Prostate gland (tissue), 2 donors: ENCODE measurements around the gene SFRP5. TPM values are rescaled to one million over a fixed set of nuclear protein-coding genes. Genes with fewer than 3 reads are reported as not detected.

Experiments used
- DNase-seq: peaks from one replicate; pipeline ENCODE4 v3.0.0-alpha.2; 2019; ENCODE audit warnings: low spot score
- H3K27ac ChIP-seq, 2 donors: fragments of 200-600 bp; sonication (generic); 2 replicates each; pipeline ENCODE4 v1.5.1; 2017 to 2019
- H3K27me3 ChIP-seq: fragments of 200-600 bp; sonication (generic); replicated peaks from 2 replicates; pipeline ENCODE4 v1.5.1; 2019; ENCODE audit not compliant: insufficient read depth
- H3K36me3 ChIP-seq, 2 donors: fragments of 200-600 bp; sonication (generic); 1 replicate in 1 of 2; 2 replicates in 1 of 2; pipeline versions ENCODE4 v1.5.1 to v1.8.1; 2017 to 2019
- H3K4me1 ChIP-seq: fragments of 200-600 bp; sonication (generic); replicated peaks from 2 replicates; pipeline ENCODE4 v1.5.1; 2019
- H3K4me3 ChIP-seq, 2 donors: fragments of 200-600 bp; sonication (generic); 2 replicates each; pipeline ENCODE4 v1.5.1; 2017 to 2019
- H3K9me3 ChIP-seq: fragments of 200-600 bp; sonication (generic); 2 replicates; pipeline ENCODE4 v1.5.1; 2017
- CTCF ChIP-seq, 4 experiments: fragments of 200-600 bp in 2 of 4; fragments of 450-650 bp in 2 of 4; sonication (generic) in 2 of 4; IDR thresholded peaks; 1 replicate in 3 of 4; 2 replicates in 1 of 4; pipeline ENCODE4 v1.5.1; 2016 to 2019; ENCODE audit warnings: antibody characterized with exemption in 4 of 4, mild to moderate bottlenecking in 2 of 4, moderate library complexity in 2 of 4
- POLR2A ChIP-seq: fragments of 450-650 bp; IDR thresholded peaks from one replicate; pipeline ENCODE4 v1.6.1; 2016; ENCODE audit warnings: antibody characterized with exemption, mild to moderate bottlenecking
- POLR2AphosphoS5 ChIP-seq: sonication (generic); formaldehyde crosslinking; IDR thresholded peaks from one replicate; pipeline ENCODE4 v1.6.1; 2017; ENCODE audit warnings: antibody characterized with exemption
- WGBS: methylation state at CpG from one replicate; pipeline ENCODE4 v1.1.5; 2018; 5-methylcytosine and 5-hydroxymethylcytosine counted together
- intact Hi-C: fragments of 100-400 bp; cut with DNase I; formaldehyde crosslinking; loops from one replicate; pipeline ENCODE4 v1.14.2; 2022
- total RNA-seq, 2 donors: library from RNA; depleted of rRNA; stranded (reverse); fragments of >200 nt; gene quantifications; one replicate each; pipeline ENCODE4 v1.1.0, GENCODE V29; 2016

Gene SFRP5
- total RNA-seq, 2 donors from 2014 or later, result 0.23 to 3.2 TPM

- TF ChIP-seq CTCF (IDR thresholded peaks at IDR 0.05) (no peak), POLR2A (no peak), POLR2AphosphoS5 (no peak)
- no peak for DNase-seq
- intact Hi-C loops, result no loop called here
- Histone ChIP-seq H3K4me3 (no peak overlapping the region), H3K36me3 (no peaks in the 10 kb centered on the region), H3K27ac (no peak overlapping the region), H3K27me3 (no peaks in the 10 kb centered on the region), H3K4me1 (no peaks in the 10 kb centered on the region), H3K9me3 (no peaks in the 10 kb centered on the region)
- 57% methylated on average over 5 of the region's 5 CpGs for WGBS
These were observed 9.0 kb downstream of the SFRP5 start for GRCh38 chr10:97762816-97763215.

- Histone ChIP-seq H3K27me3 (no peaks in the 10 kb centered on the region), H3K9me3 (no peaks in the 10 kb centered on the region), H3K4me1 (no peaks in the 10 kb centered on the region), H3K36me3 (peaks cover 0 to 3% of the 10 kb centered on the region in 2 donors), H3K27ac (no peak overlapping the region), H3K4me3 (no peak overlapping the region)
- intact Hi-C loops, result no loop called here
- 88% methylated on average over 10 of the region's 10 CpGs for WGBS
- DNase-seq, result no peak
- no peak for TF ChIP-seq CTCF (IDR thresholded peaks at IDR 0.05)
- TF ChIP-seq POLR2AphosphoS5, result no peak
- no peak for TF ChIP-seq POLR2A
These were observed 9.7 kb downstream of the SFRP5 start for GRCh38 chr10:97762056-97762455.

GRCh38 chr10:97761331-97761865 lies 10.4 kb downstream of the SFRP5 start:
- no peaks in the 10 kb centered on the region for H3K27me3 ChIP-seq
- H3K27ac ChIP-seq, result no peak overlapping the region
- TF ChIP-seq POLR2A (no peak), POLR2AphosphoS5 (no peak), CTCF (IDR thresholded peaks at IDR 0.05) (no peak)
- no peaks in the 10 kb centered on the region for H3K9me3 ChIP-seq
- H3K36me3 ChIP-seq, result peaks cover 0 to 6% of the 10 kb centered on the region in 2 donors
- H3K4me3 ChIP-seq, result no peak overlapping the region
- H3K4me1 ChIP-seq, result no peaks in the 10 kb centered on the region
- intact Hi-C loops, result no loop called here
- DNase-seq, result no peak
- 84% methylated on average over 8 of the region's 8 CpGs for WGBS

- no peak for TF ChIP-seq CTCF (IDR thresholded peaks at IDR 0.05)
- no peak for TF ChIP-seq POLR2AphosphoS5
- TF ChIP-seq POLR2A, result no peak
- no peaks in the 10 kb centered on the region for H3K27me3 ChIP-seq
- H3K4me3 ChIP-seq, result no peak overlapping the region
- 61% methylated on average over 11 of the region's 11 CpGs for WGBS
- no peak for DNase-seq
- H3K9me3 ChIP-seq, result no peaks in the 10 kb centered on the region
- no peak overlapping the region for H3K27ac ChIP-seq
- intact Hi-C loops, result no loop called here
- no peaks in the 10 kb centered on the region for H3K4me1 ChIP-seq
- H3K36me3 ChIP-seq, result peaks cover 0 to 6% of the 10 kb centered on the region in 2 donors
These were observed 11.1 kb downstream of the SFRP5 start for GRCh38 chr10:97760461-97761257.

- 73% methylated on average over 5 of the region's 5 CpGs for WGBS
- H3K9me3 ChIP-seq, result no peaks in the 10 kb centered on the region
- no peak overlapping the region for H3K4me3 ChIP-seq
- no peak for DNase-seq
- intact Hi-C loops, result loop anchor here (2.0 kb wide), 1 partner anchor 109 kb away; no protein-coding TSS in a partner anchor
- H3K27me3 ChIP-seq, result no peaks in the 10 kb centered on the region
- H3K27ac ChIP-seq, result no peak overlapping the region
- H3K4me1 ChIP-seq, result no peaks in the 10 kb centered on the region
- H3K36me3 ChIP-seq, result peaks cover 2 to 6% of the 10 kb centered on the region in 2 donors
- TF ChIP-seq POLR2AphosphoS5, result no peak
- TF ChIP-seq POLR2A, result no peak
- TF ChIP-seq CTCF (IDR thresholded peaks at IDR 0.05), result no peak
These were observed 11.9 kb downstream of the SFRP5 start for GRCh38 chr10:97759946-97760345.
